ENCODE results near the gene SNAI3.

DNA sequence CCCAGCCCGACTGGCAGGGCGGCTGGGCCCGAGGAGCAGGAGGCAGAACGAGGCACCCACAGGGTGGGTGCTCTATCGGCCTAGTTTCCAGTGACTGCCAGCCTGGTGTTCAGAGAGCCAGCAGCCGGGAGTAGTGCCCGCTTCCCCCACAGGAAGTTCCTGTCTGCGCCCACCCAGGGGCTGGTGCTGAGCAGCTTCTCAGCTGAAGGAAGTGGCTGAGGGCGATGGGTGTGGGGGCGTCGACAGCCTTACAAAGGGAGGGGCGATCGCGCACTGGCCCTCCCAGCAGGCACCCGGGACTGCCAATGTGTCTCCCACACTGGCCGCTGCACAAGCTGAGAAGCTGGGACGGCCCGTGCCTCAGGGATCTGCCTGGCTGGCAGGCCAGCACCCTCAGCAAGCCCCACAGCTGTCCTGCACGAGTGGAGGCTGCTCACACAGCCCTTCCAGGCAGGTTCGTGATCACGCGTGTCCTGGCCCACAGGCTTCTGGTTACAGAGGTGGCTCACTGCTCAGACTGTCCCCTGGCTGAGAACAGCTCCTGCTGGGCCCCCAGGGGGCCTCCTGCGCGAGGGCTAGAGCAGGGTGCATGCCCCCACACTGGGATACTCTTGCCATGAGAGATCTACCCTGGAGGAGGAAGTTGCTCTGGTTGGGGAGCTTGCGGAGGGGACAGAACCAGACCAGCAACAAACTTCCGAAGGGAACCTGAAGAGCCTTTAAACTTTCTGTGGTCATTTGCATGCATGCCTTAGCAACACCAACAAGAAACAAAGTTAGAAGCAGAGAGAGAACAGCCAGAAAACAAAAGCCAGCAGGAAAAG is 17.4 kb upstream of the SNAI3 start:
- TF ChIP-seq, protein P1, sequence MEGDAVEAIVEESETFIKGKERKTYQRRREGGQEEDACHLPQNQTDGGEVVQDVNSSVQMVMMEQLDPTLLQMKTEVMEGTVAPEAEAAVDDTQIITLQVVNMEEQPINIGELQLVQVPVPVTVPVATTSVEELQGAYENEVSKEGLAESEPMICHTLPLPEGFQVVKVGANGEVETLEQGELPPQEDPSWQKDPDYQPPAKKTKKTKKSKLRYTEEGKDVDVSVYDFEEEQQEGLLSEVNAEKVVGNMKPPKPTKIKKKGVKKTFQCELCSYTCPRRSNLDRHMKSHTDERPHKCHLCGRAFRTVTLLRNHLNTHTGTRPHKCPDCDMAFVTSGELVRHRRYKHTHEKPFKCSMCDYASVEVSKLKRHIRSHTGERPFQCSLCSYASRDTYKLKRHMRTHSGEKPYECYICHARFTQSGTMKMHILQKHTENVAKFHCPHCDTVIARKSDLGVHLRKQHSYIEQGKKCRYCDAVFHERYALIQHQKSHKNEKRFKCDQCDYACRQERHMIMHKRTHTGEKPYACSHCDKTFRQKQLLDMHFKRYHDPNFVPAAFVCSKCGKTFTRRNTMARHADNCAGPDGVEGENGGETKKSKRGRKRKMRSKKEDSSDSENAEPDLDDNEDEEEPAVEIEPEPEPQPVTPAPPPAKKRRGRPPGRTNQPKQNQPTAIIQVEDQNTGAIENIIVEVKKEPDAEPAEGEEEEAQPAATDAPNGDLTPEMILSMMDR (IDR thresholded peaks at IDR 0.05) = no peak
- peak in 1 of 4 donors; percentile 24 for TF ChIP-seq POLR2A (IDR thresholded peaks at IDR 0.05)

All from esophagus squamous epithelium (tissue), 4 donors.